GM12875 (cell line): Measurements from ENCODE around the gene GAB2.
"Not testable (repeated sequence)": the region's sequence is repeated elsewhere in the genome, so short reads cannot be mapped to it uniquely, and the experiment has no call there.

Experiments used
- H3K4me3 ChIP-seq: one replicate; pipeline ENCODE4 v1.5.1; 2011; ENCODE audit warnings: low read depth, low read length, control low read depth
- CTCF ChIP-seq: IDR thresholded peaks from 2 replicates; pipeline ENCODE4 v1.5.1; 2011; ENCODE audit warnings: low read depth, mild to moderate bottlenecking, control low read depth, inconsistent platforms, low read length, moderate library complexity, borderline replicate concordance; ENCODE audit not compliant: insufficient read depth

GAB2 gene

GRCh38 chr11:78277314-78277994 is 140.2 kb downstream of the GAB2 start:
- no peak overlapping the region for H3K4me3 ChIP-seq
- no peak for TF ChIP-seq CTCF

GRCh38 chr11:78276311-78276710 is 141.3 kb downstream of the GAB2 start:
- no peak overlapping the region for H3K4me3 ChIP-seq

GRCh38 chr11:78274739-78275138 is 142.9 kb downstream of the GAB2 start:
- TF ChIP-seq CTCF = no peak
- no peak overlapping the region for H3K4me3 ChIP-seq

More at GRCh38 chr11:78276311-78276710, 141.3 kb downstream of the GAB2 start:
- TF ChIP-seq CTCF = no peak

- H3K4me3 ChIP-seq = not testable (repeated sequence)
These were observed 144.9 kb downstream of the GAB2 start for GRCh38 chr11:78272625-78273269.

- H3K4me3 ChIP-seq = not testable (repeated sequence)
These were observed 145.8 kb downstream of the GAB2 start for GRCh38 chr11:78271801-78272200.

- no peak overlapping the region for H3K4me3 ChIP-seq
- no peak for TF ChIP-seq CTCF
These were observed 146.6 kb downstream of the GAB2 start for GRCh38 chr11:78270971-78271370.

GRCh38 chr11:78269806-78270205 is 147.8 kb downstream of the GAB2 start:
- no peak overlapping the region for H3K4me3 ChIP-seq
- no peak for TF ChIP-seq CTCF

- no peak for TF ChIP-seq CTCF
- H3K4me3 ChIP-seq = no peak overlapping the region
These were observed 148.8 kb downstream of the GAB2 start for GRCh38 chr11:78268591-78269410.
